HG03571 (cell line): ENCODE data around the gene NRIP1.

Experiments used
- ATAC-seq: cut with Tn5 transposase; IDR thresholded peaks from one replicate; pipeline ENCODE4 v1.9.1; 2021; ENCODE audit not compliant: unreplicated experiment

Gene NRIP1

GRCh38 chr21:15065392-15066122 is 757 bp upstream of the NRIP1 start:
- ATAC-seq, result peak; percentile 3

- ATAC-seq, result no peak
These were observed 805 bp downstream of the NRIP1 start for GRCh38 chr21:15063814-15064575.

- ATAC-seq, result no peak
These were observed 1.6 kb downstream of the NRIP1 start for GRCh38 chr21:15063081-15063813.

- ATAC-seq, result no peak
These were observed 2.2 kb downstream of the NRIP1 start for GRCh38 chr21:15062606-15062965.

GRCh38 chr21:15061747-15062605 is 2.8 kb downstream of the NRIP1 start:
- no peak for ATAC-seq

GRCh38 chr21:15061279-15061678 is 3.5 kb downstream of the NRIP1 start:
- ATAC-seq, result no peak

- no peak for ATAC-seq
These were observed 4.1 kb downstream of the NRIP1 start for GRCh38 chr21:15060543-15061175.

GRCh38 chr21:15059397-15059796 is 5.4 kb downstream of the NRIP1 start:
- no peak for ATAC-seq

GRCh38 chr21:15058854-15059263 is 5.9 kb downstream of the NRIP1 start:
- ATAC-seq, result no peak

GRCh38 chr21:15057285-15057684 is 7.5 kb downstream of the NRIP1 start:
- no peak for ATAC-seq

- ATAC-seq, result no peak
These were observed 10.1 kb downstream of the NRIP1 start for GRCh38 chr21:15054606-15055239.

- no peak for ATAC-seq
These were observed 10.7 kb downstream of the NRIP1 start for GRCh38 chr21:15054089-15054488.

GRCh38 chr21:15053500-15053899 is 11.3 kb downstream of the NRIP1 start:
- ATAC-seq, result no peak

- ATAC-seq, result no peak
These were observed 12.4 kb downstream of the NRIP1 start for GRCh38 chr21:15052459-15052763.

- peak; percentile 59 for ATAC-seq
These were observed 12.9 kb downstream of the NRIP1 start for GRCh38 chr21:15051644-15052458.

GRCh38 chr21:15050568-15051377 is 14.0 kb downstream of the NRIP1 start:
- ATAC-seq, result no peak

GRCh38 chr21:15045017-15045416 is 19.8 kb downstream of the NRIP1 start:
- no peak for ATAC-seq

- ATAC-seq, result no peak
These were observed 22.3 kb downstream of the NRIP1 start for GRCh38 chr21:15042531-15042930.
